T1000 (cell line): ENCODE data around the gene OSCP1.

Experiments used
- DNase-seq: peaks from one replicate; lab custom pipeline; 2025; ENCODE audit warnings: mixed read lengths; lab: John Stamatoyannopoulos, UW

OSCP1 gene

GRCh38 chr1:36475341-36475740 lies 25.1 kb upstream of the OSCP1 start:
- DNase-seq: no peak

GRCh38 chr1:36472656-36473055 lies 22.4 kb upstream of the OSCP1 start:
- DNase-seq: no peak

- DNase-seq: no peak
Observed at GRCh38 chr1:36471830-36472641, 21.8 kb upstream of the OSCP1 start.

GRCh38 chr1:36469163-36469562 lies 18.9 kb upstream of the OSCP1 start:
- DNase-seq: no peak

GRCh38 chr1:36467700-36468455 lies 17.6 kb upstream of the OSCP1 start:
- no peak for DNase-seq

- no peak for DNase-seq
Observed at GRCh38 chr1:36467027-36467410, 16.8 kb upstream of the OSCP1 start.

- DNase-seq: no peak
Observed at GRCh38 chr1:36466370-36467026, 16.2 kb upstream of the OSCP1 start.

- no peak for DNase-seq
Observed at GRCh38 chr1:36465731-36466369, 15.6 kb upstream of the OSCP1 start.

GRCh38 chr1:36464605-36465393 lies 14.5 kb upstream of the OSCP1 start:
- no peak for DNase-seq

GRCh38 chr1:36463803-36464604 lies 13.8 kb upstream of the OSCP1 start, which contains the start of gene MRPS15:
Gene MRPS15, minus strand, starts transcription at chr1:36464384. Its CDS starts 109 bp downstream, at chr1:36464275.
- DNase-seq: peak; percentile 83

GRCh38 chr1:36463463-36463802 lies 13.2 kb upstream of the OSCP1 start:
- no peak for DNase-seq

- DNase-seq: no peak
Observed at GRCh38 chr1:36458910-36459309, 8.7 kb upstream of the OSCP1 start.

- DNase-seq: no peak
Observed at GRCh38 chr1:36457691-36458090, 7.4 kb upstream of the OSCP1 start.

- DNase-seq: no peak
Observed at GRCh38 chr1:36456391-36456928, 6.2 kb upstream of the OSCP1 start.

- no peak for DNase-seq
Observed at GRCh38 chr1:36455386-36455785, 5.1 kb upstream of the OSCP1 start.

- DNase-seq: no peak
Observed at GRCh38 chr1:36453600-36454388, 3.5 kb upstream of the OSCP1 start.

- DNase-seq: no peak
Observed at GRCh38 chr1:36453051-36453450, 2.8 kb upstream of the OSCP1 start.

- DNase-seq: no peak
Observed at GRCh38 chr1:36450919-36451305, 661 bp upstream of the OSCP1 start.

- DNase-seq: no peak
Observed at GRCh38 chr1:36448530-36449056, 1.7 kb downstream of the OSCP1 start.
